ENCODE measurements around the gene MPRIP.
"Not testable (repeated sequence)": the region's sequence is repeated elsewhere in the genome, so short reads cannot be mapped to it uniquely, and the experiment has no call there.

- not testable (repeated sequence) for TF ChIP-seq CTCF, POLR2A (IDR thresholded peaks at IDR 0.05)
Observed at GRCh38 chr17:17016199-17017197, 25.8 kb upstream of the MPRIP start.
